ENCODE data around the gene OLFML1. TPM values are rescaled to one million over a fixed set of nuclear protein-coding genes. Genes with fewer than 3 reads are reported as not detected.

Gene OLFML1
- total and polyA plus RNA-seq, 2 donors (not counting 3 experiments of a cell fraction or from before 2014, with no cell fraction given), result not detected

- dilution Hi-C loops (cut with MboI; ENCODE audit: extremely low pct_ligation_motif_present, low sequenced_read_pairs) (no loop called here), intact Hi-C loops (cut with micrococcal nuclease) (no loop called here)
- Histone ChIP-seq H3K79me2 (ENCODE audit: control insufficient read depth, insufficient read depth, low read length) (no peaks in the 10 kb centered on the region), H3K4me1 (ENCODE audit: control insufficient read depth, extremely low read depth, insufficient read depth, low read length) (no peaks in the 10 kb centered on the region), H3K27ac (ENCODE audit: insufficient read depth, low read depth, low read length) (no peak overlapping the region), H3K4me3 (replicated peaks in 1 of 3; ENCODE audit: insufficient read depth in 1 of 3, low read depth in 1 of 3, low read length in 3 of 3) (no peak overlapping the region), H4K20me1 (replicated peaks; ENCODE audit: control insufficient read depth, extremely low read depth, insufficient read depth, low read length) (no peaks in the 10 kb centered on the region), H3K4me2 (ENCODE audit: insufficient read depth, low read length) (no peak overlapping the region), H3K36me3 (ENCODE audit: control insufficient read depth in 2 of 2, extremely low read depth in 1 of 2, insufficient read depth in 2 of 2, low read length in 2 of 2) (no peaks in the 10 kb centered on the region), H3K9me3 (replicated peaks; ENCODE audit: control insufficient read depth, insufficient read depth, low read length) (no peaks in the 10 kb centered on the region), H3K27me3 (ENCODE audit: control insufficient read depth in 2 of 2, insufficient read depth in 2 of 2, low read length in 2 of 2) (peaks cover 1 to 11% of the 10 kb centered on the region in 2 experiments), H3K9ac (replicated peaks; ENCODE audit: extremely low read depth, insufficient read depth, low read length) (no peak overlapping the region), H3K9me1 (replicated peaks; ENCODE audit: control insufficient read depth, extremely low read depth, insufficient read depth, low read length) (no peaks in the 10 kb centered on the region), H2AFZ (ENCODE audit: low read depth, low read length) (no peak overlapping the region)
- ChIA-PET POLR2A (no interaction called here), CTCF (no interaction called here)
- TF ChIP-seq GATA2 (IDR thresholded peaks at IDR 0.05; ENCODE audit: insufficient read depth, insufficient read length, low read depth, low read length), result no peak
- no peak for TF ChIP-seq EZH2 (IDR thresholded peaks at IDR 0.05; ENCODE audit: borderline replicate concordance, low read depth, low read length, severe bottlenecking)
- no peak for TF ChIP-seq POLR2A (IDR thresholded peaks at IDR 0.05; ENCODE audit: low read depth, low read length)
- no peak for TF ChIP-seq FOS (IDR thresholded peaks at IDR 0.05; ENCODE audit: borderline replicate concordance, insufficient read depth, low read length)
- no peak for TF ChIP-seq MYC (IDR thresholded peaks at IDR 0.05; ENCODE audit: low read depth, low read length)
- TF ChIP-seq MAX (IDR thresholded peaks at IDR 0.05; ENCODE audit: insufficient read depth, insufficient read length), result no peak
- TF ChIP-seq, protein P1, sequence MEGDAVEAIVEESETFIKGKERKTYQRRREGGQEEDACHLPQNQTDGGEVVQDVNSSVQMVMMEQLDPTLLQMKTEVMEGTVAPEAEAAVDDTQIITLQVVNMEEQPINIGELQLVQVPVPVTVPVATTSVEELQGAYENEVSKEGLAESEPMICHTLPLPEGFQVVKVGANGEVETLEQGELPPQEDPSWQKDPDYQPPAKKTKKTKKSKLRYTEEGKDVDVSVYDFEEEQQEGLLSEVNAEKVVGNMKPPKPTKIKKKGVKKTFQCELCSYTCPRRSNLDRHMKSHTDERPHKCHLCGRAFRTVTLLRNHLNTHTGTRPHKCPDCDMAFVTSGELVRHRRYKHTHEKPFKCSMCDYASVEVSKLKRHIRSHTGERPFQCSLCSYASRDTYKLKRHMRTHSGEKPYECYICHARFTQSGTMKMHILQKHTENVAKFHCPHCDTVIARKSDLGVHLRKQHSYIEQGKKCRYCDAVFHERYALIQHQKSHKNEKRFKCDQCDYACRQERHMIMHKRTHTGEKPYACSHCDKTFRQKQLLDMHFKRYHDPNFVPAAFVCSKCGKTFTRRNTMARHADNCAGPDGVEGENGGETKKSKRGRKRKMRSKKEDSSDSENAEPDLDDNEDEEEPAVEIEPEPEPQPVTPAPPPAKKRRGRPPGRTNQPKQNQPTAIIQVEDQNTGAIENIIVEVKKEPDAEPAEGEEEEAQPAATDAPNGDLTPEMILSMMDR (IDR thresholded peaks at IDR 0.05; ENCODE audit: extremely low read depth in 1 of 2, insufficient read depth in 1 of 2, low read depth in 1 of 2, low read length in 2 of 2), result no peak
- TF ChIP-seq POLR2AphosphoS5 (IDR thresholded peaks at IDR 0.05; ENCODE audit: insufficient read depth, low read depth, low read length), result no peak
- TF ChIP-seq JUN (IDR thresholded peaks at IDR 0.05; ENCODE audit: borderline replicate concordance, insufficient read depth, insufficient read length, low read depth), result no peak
- FAIRE-seq (no peak), DNase-seq (ENCODE audit: low read depth, low spot score) (no peak)
- BruUV-seq (replicated peaks), result no TSS peak
Measured at GRCh38 chr11:7506243-7506642, 20.9 kb downstream of the OLFML1 start.
